T47D (cell line): ENCODE data around the gene GBGT1.
A peak's percentile ranks its signal among the peaks of the same experiment; 100 is the strongest.

Source experiments
- DNase-seq, 2 experiments: peaks; one replicate each; pipeline versions ENCODE4 v3.0.0 to v3.0.0-alpha.2; 2011 to 2012; ENCODE audit warnings: low read depth in 1 of 2, low spot score in 1 of 2
- JUND ChIP-seq: IDR thresholded peaks from 2 replicates; pipeline ENCODE4 v1.6.1; 2012; ENCODE audit warnings: low read depth
- in situ Hi-C: cut with HindIII; loops from 2 replicates; pipeline ENCODE4 v1.10.0; 2016; ENCODE audit warnings: low sequenced_read_pairs, low pct_unique_long_range_greater_than_20kb

Gene GBGT1

GRCh38 chr9:133151601-133152525 is 11.9 kb downstream of the GBGT1 start:
- in situ Hi-C loops, result no loop called here
- DNase-seq, result no peak
- no peak for TF ChIP-seq JUND

GRCh38 chr9:133151041-133151440 is 12.7 kb downstream of the GBGT1 start:
- in situ Hi-C loops, result no loop called here
- no peak for DNase-seq
- no peak for TF ChIP-seq JUND

GRCh38 chr9:133149130-133150015 is 14.3 kb downstream of the GBGT1 start:
- TF ChIP-seq JUND, result no peak
- peak; percentile 96 to 98 for DNase-seq
- in situ Hi-C loops, result no loop called here

- TF ChIP-seq JUND, result no peak
- in situ Hi-C loops, result no loop called here
- peak; percentile 75 to 79 for DNase-seq
These were observed 15.2 kb downstream of the GBGT1 start for GRCh38 chr9:133148199-133149129.

- in situ Hi-C loops, result no loop called here
- peak; percentile 87 to 93 for DNase-seq
- no peak for TF ChIP-seq JUND
These were observed 16.1 kb downstream of the GBGT1 start for GRCh38 chr9:133147412-133148198.

GRCh38 chr9:133146746-133147411 is 16.8 kb downstream of the GBGT1 start:
- in situ Hi-C loops, result no loop called here
- DNase-seq, result no peak
- TF ChIP-seq JUND, result no peak

GRCh38 chr9:133144904-133145851 is 18.5 kb downstream of the GBGT1 start:
- in situ Hi-C loops, result no loop called here
- TF ChIP-seq JUND, result no peak
- no peak for DNase-seq

GRCh38 chr9:133144142-133144903 is 19.4 kb downstream of the GBGT1 start:
- peak; percentile 42 to 77 for DNase-seq
- no peak for TF ChIP-seq JUND
- in situ Hi-C loops, result no loop called here

- DNase-seq, result no peak
- TF ChIP-seq JUND, result no peak
- in situ Hi-C loops, result no loop called here
These were observed 20.0 kb downstream of the GBGT1 start for GRCh38 chr9:133143639-133144141.
